COR-L47 (cell line): ENCODE results near the gene NCK2.
A peak's percentile ranks its signal among the peaks of the same experiment; 100 is the strongest.

ENCODE experiments used
- DNase-seq: peaks from one replicate; lab custom pipeline; 2025; lab: John Stamatoyannopoulos, UW

The NCK2 gene

DNA sequence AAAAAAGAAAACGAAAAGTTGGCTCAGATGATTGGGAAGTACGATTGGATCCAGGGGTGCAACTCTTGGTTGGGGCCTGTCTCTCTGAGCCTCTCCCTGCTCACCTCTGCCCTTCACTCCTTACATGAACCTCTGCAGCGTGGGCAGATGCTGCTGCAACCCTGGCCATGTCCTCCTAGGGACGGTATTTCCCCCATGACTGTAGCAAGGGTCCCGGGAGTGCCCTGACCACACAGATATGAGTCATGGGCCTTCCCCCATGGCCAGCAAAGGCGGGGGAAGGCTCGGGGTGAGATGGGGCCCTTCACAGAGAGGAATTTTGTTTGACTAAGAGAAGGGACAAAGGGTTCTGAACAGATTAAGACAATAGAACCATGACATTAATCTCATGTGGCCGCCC is 129.0 kb downstream of the NCK2 start:
- DNase-seq: no peak

DNA sequence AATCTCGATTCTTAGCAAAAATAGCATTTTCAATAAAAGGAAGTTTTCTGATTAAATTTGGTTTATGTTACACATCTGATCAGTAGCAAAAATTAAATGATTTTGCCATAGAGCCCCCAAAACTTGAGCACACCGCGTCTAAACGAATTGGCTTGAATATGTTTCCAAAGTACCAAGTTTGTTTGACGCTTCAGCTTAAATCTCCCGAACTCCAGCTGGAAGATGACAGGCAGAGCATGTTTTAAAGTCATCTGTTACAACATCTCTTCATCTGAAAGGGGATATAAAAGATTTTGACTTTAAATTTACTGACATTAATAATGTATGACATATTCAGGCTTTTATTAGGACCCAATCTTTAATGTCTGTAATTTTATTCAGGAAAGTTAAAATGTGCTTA is 129.8 kb downstream of the NCK2 start:
- no peak for DNase-seq

DNA sequence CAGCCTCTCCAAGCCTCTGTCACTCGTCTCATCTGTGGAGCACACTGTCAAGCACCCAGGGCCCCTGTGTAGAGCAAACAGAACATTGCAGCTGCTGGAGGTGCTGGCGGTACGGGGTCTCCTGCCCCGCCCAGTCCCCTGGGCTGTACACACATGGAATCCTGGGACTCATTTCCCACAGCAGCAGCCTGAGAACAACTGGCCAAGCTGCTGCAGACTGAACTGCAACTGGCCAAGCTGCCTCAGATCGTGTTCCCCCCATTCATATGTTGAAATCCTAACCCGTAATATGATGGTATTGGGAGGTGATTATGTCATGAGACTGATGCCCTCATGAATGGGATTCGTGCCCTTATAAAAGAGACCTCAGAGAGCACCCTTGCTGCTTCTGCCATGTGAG is 130.5 kb downstream of the NCK2 start:
- DNase-seq: peak; percentile 12

DNA sequence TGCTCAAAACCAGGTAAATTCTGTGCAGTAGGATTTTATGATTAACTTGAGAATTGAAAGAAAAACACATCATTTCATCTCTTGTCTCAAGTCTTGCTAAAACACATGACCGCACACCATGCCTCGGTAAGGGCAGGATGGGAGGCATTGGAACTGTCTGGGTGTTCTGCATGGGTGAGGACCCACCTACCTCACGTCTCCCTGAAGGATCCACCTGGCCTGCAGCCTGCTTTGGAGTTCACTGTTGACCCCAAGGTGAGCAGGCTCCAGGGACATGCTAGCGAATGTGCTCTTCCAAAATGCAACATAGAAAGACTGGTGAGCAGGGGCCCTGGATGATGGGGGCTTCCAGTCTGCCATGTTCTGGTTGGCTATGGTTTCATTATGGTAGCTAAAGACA is 131.5 kb downstream of the NCK2 start:
- no peak for DNase-seq

DNA sequence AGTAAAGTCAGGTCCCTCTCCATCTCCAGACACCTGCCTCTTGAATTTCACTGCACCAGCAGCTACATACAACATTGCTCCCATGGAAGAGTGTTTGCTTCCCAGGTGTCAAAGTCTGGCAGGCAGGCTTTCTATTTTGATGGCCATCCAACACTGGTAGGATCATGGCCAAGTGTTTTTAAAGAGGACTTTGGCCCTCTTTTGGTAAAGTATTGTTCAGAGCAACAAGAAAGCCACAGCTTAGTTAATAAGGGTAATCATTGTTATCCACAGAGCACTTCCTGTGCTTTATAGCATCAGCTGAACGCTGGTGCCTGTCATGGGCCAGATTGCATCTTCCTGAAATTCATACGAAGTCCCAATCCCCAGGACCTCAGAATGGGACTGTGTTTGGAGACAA is 133.2 kb downstream of the NCK2 start:
- DNase-seq: no peak

DNA sequence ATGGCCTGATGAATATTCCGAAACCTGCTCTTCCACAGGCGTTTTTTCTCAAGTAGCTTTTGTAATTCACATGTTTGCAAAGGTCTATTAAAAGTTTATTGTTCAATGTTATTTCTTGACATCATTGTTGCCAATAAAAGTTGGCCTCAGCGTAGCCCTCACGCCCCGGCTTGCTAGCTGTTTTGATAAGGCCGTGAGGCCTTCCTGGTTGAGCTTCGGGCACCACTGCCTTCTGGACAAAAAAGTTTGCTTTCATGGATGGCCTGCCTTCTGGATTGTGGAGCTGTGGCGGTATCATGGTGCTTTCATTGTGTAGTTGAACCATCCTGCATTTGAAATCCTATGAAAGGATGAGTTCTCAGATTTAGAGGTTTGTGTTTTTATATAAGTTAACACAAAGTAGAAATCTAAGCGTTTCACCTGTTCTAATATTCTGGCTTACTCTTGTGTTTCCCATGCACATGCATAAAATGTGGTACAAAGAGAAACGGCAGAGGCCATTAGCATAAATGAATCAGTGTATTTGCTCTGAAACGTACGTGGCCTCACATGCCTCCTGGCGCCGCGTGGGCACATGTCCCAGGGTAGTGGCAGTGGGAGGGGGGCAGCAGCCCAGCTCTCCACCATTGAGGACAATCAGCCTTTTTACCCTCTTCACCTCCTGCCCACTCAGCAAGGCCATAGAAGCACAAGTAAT is 134.5 kb downstream of the NCK2 start:
- DNase-seq: no peak

DNA sequence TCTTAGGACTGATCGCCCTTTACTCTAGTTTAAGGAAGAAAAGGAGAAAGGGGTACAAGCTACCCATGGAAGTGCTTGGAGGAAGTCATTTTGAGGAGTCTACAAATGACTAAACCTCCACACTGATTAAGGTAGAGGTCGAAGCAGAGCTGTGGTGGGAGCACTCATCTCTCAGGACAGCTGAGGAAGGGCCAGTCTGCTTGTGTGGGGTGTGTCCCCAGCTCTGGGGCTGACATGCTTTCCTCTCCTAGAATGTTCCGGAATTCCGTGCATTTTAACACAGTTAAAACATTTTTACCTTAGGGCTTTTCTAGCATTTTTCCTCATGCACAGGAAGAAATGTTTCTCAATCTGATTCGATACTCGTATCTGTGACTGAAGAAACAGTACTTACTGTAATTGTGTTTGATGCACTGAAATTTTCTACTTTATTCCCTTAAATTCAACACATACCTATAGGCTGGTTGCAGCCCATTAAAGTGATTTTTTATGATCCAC is 135.1 kb downstream of the NCK2 start:
- no peak for DNase-seq

DNA sequence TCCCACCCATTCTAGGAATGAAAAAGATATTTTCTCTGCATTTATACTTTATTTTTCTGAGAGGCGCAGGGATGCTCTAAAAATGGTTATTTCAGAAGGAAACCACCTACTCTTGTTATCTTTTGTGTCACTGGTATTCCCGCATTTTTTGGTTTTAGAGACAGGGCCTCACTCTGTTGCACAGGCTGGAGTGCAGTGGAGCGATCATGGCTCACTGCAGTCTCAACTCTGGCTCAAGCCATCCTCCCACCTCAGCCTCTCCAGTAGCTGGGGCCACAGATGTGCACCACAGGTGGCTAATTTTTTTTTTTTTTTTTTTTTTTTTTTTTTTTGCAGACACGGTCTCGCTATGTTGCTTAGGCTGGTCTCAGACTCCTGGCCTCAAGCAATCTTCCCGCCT is 135.9 kb downstream of the NCK2 start:
- no peak for DNase-seq

DNA sequence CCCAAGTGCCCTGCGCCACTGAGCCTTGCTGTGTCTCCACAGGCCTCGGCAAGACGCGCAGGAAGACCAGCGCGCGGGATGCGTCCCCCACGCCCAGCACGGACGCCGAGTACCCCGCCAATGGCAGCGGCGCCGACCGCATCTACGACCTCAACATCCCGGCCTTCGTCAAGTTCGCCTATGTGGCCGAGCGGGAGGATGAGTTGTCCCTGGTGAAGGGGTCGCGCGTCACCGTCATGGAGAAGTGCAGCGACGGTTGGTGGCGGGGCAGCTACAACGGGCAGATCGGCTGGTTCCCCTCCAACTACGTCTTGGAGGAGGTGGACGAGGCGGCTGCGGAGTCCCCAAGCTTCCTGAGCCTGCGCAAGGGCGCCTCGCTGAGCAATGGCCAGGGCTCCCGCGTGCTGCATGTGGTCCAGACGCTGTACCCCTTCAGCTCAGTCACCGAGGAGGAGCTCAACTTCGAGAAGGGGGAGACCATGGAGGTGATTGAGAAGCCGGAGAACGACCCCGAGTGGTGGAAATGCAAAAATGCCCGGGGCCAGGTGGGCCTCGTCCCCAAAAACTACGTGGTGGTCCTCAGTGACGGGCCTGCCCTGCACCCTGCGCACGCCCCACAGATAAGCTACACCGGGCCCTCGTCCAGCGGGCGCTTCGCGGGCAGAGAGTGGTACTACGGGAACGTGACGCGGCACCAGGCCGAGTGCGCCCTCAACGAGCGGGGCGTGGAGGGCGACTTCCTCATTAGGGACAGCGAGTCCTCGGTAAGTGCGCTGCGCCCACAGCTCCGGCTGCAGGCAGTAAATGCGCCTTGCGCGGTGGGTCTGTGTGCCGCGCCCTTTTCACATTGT is 136.8 kb downstream of the NCK2 start:
- no peak for DNase-seq

DNA sequence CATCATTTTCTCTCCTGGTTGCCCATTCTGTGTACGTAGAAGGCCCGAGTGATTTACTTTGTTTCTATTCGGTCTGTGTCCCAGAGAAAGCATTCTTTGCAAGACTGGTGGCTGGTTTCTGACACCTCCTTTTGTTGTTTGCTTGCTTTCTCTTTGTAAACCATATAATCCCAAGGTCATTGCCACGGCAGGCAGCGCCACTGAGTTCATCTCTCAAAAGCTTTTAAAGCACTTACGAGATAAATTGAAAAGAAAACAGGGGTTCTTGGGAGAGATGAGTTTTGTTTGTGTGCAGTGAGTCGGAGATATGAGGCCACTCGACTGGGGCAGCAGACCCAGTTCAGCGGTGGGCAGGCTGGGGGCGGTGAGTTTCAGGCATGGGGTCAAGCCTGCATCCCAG is 137.6 kb downstream of the NCK2 start:
- DNase-seq: no peak

DNA sequence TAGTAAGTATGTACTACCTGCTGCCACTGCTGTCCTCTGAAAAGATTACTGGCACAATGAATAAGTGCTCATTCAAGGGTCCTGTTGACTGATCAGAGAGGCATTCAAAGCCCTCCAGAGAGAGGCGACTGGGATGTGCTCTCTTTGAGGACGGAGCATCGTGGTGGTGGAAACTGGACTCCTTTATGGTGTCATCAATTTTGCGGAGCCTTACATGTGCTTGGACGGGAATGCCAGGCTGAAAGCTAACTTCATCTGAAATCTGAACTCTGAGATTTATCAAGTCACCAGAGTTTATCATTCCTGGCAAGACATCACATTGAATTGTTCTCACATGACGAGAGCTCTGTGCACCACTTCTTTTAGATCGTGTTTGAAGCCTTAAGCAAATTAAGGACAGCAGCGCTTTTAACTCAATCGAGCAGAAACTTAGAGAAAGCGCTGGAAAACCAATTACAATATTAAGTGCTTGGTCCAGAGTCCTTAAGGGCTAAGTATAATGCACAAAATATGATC is 138.3 kb downstream of the NCK2 start:
- no peak for DNase-seq

DNA sequence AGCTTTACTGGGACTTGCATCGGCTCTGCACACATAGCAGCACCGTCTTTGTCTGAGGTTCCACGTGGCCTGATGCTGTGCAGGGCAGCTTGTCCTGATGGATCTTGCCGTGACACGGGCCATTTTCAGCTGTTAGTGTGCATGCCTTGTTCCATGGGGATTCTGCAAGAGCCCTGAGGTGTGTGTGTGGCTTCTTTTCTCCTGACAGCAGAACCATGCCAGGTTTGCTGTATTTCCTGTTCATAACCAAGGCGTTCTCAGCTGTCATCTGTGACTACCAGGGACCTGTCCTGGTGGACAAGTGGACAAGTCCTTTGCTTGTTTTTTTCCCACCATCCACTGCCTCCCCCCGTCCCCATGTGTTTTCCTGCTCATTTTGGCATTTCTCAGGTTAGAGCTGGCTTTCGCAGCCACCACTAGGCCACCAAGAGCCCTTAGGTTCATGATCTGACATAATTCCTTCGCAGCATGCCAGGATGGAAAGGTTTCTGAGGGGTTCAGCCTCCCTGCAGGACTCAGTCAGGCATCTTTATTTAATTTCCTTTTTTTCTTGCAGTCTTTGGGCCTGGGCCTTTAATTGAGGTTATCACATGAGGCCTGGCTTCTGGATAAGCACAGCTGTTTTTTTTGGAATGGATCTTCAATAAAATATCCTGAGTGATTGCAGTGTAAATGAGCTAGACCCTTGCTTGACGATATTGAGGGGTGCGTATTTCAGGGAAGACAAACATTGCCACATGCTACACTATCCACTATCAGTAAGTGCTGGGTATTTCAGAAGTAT is 139.4 kb downstream of the NCK2 start:
- no peak for DNase-seq

DNA sequence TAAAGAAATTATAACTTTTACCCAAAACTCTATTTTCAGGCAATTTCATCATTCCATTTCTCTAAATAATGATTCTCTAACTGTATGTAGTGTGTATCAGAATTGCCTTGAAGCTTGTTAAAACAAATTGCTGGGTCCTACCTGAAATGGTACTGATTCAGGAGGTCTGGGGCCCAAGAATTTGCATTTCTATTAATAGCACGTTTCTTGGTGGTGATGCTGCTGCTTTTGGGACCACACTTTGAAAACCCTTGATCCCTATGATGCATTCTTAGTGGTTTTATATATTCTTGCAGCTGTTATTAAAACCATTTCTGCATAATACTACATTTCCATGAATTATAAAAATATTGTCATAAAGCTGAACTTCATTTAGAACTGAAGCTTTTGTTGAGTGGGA is 140.7 kb downstream of the NCK2 start:
- DNase-seq: no peak

DNA sequence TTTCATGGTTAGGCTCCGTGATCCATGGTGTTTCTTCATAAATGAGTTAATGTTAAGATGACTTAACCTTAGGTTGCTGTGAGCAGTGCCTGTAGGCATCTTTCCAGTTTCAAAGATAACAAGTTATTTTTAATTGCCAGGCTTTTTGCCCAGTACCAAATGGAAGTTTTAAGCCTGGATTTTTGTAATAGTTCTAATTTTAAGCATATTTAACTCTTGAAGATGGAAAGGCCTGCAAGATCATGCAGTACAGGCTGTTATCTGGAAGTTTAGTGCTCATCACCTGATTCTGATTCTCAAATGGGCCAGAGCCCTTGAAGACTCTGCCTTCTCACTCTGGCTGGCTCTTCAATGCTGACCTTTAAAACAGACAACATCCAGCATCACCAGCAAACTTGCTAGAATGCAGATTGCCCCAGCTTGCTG is 141.3 kb downstream of the NCK2 start:
- no peak for DNase-seq

DNA sequence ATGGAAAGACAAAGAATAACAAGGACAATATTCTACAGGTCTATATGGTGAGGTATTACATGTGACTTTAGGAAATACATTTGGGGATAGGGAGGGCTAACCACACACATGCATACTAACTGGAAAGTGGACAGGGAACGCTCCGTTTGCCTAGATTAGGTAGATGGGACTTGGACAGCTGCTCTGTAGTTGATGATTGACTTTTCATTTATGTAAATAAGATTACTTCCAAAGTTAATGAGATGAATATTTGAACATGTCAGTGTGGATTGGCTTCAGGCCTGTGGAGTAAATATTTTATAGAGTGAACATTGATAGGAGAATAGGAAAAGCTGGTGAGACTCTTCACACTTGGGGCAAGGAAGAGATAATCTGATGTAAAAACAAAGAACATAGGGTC is 142.0 kb downstream of the NCK2 start:
- no peak for DNase-seq

DNA sequence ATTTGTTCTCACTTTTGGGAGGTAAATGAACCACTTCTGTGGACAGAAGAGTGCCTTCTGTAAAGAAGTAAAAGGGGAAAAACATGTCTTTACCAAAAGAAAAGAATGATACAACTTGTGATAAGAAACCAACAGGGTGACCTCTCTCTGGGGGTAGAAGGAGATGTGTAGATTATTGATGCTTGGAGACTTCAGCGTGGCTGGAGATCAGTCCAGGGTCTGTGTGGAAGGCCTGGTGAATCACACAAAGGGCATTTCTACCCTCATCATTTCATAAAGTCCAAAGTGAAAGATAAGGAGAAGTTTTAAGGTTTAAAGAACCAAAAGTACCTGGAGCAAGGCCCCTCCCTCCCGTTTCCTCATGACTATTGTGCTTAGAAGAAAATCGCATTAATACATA is 142.5 kb downstream of the NCK2 start:
- DNase-seq: no peak

DNA sequence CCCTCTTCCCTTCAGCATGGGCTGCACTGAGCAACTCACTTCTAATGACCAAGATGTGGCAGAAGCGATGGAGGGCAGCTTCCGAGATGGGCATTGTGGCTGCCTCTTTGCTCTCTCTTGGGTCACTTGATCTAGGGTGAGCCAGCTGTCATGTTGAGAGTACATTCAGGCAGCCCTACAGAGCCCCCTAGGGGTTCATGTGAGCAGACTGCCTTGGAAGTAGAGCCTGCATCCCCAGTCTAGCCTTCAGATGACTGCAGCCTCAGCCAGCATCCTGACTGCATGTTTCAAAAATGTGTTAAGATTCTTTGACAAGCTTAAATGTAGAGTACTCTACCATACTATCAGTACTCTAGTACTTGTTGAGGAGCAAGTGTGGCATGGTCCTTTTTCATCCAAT is 143.9 kb downstream of the NCK2 start:
- DNase-seq: no peak

DNA sequence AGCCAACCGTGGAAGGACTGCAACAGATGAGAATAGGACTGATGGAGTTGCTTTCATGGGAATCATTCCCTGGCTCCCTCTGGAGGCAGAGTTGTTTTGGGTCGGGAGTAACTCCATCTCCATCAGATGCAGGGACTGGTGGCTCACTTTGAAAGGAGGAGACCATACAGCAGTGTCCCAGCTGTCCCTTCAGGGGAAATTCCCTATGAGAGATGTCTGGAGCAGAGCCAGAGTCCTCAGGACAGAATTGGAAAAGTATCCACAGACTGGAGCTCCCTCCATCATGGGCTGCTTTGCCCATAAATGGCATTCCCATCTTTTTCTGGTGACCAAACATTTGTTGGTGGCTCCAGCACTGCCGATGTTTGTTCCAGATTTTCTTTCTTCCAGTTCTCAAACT is 144.3 kb downstream of the NCK2 start:
- no peak for DNase-seq

DNA sequence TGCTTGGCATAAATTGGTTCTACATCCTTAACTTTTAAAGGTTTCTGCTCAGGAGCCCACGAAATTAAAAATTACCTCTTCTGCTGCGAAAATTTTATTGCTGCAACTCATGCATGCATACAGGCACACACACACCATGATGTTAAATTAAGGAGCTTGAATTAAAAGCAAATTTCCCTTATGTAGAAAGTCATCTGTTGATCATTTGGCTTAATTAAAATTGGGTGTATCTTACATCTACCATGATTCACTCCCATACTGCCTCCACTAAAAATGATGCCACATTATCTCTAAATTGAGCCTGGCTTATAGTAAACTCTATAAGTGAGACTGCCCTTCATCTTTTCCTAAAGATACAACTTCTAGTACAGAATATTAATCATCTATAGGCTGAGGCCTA is 145.4 kb downstream of the NCK2 start:
- no peak for DNase-seq

DNA sequence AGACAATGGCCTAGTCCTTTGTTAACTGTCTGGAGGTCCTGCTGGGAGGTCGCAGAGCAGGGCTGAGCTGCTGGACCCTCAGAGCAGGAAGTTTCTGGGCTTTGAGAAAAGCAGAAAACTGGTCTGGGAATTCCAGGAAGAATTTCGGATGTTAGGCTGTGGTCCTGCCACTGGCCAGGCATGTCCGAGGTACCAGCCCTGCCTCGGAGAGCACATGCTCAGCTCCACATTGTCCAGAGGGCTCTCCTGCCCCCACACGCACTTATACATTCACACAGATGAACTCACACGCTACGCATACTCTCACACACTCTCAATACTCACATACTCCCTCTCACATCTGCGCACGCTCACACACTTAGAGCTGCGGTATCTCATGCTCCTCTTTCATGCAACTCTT is 146.1 kb downstream of the NCK2 start:
- no peak for DNase-seq

DNA sequence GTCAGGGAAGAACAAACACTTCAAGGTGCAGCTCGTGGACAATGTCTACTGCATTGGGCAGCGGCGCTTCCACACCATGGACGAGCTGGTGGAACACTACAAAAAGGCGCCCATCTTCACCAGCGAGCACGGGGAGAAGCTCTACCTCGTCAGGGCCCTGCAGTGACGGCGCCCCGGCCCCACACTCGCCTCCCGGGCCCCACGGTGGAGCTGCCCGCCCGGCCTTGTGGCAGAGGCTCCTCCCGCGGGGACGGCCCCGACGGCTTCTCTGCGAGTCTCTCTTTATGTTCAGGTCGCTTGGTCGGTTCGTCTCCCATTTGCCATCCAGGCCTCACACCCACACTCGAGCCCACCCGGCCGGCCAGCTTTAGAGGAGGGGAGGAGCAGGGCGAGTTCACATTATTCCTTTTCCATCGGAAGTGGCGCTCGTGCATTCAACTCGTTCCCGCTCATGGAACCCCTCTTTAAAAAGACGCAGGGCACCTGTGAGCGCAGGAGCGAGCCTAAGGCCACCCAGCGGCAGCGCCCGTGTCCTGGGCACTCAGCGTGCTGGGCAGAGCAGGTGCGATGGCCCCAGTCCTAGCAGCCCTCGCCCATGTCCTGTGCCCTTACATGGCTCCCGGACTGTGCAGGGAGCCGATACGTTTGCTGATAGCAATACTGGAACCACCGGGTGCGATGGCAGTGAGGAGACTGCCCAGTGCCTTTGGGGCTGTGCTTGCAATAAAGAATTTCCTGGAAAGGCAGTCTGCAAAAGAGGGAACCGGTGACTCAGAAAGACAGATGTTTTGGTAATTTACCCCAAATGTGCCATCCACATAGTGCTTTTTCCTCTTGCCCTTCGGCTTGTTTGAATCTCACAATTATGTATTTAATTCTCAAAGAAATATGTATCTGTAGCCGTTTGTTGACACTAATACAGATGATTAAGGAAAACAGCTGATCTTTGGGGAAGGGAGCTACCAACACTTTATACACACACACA is 148.6 kb downstream of the NCK2 start:
- no peak for DNase-seq
